Thymus (tissue), 2 donors: ENCODE measurements around the gene SLC26A5. TPM values are rescaled to one million over a fixed set of nuclear protein-coding genes. Genes with fewer than 3 reads are reported as not detected.

Experiments used
- polyA plus RNA-seq: library from polyadenylated mRNA; stranded (reverse); fragments of 200-250 nt; gene quantifications from one replicate; pipeline ENCODE4 v1.2.3, GENCODE V29; 2013
- total RNA-seq: library from RNA; stranded (reverse); fragments of 120-200 nt; gene quantifications from one replicate; pipeline ENCODE4 v1.2.4, GENCODE V29; 2013
- donor health status: healthy.

SLC26A5 gene
- total and polyA plus RNA-seq, 2 donors, result 0.05 to 0.07 TPM

Other genes with a start within 250 kb of the SLC26A5 start
- gene PMPCB, start 148.8 kb downstream of the SLC26A5 start, total RNA-seq, result 67.7 TPM
- gene PMPCB, start 148.8 kb downstream of the SLC26A5 start, polyA plus RNA-seq, result 70.7 TPM
- gene DNAJC2, start 101.4 kb downstream of the SLC26A5 start, total RNA-seq, result 26.5 TPM
- 35.8 TPM for gene DNAJC2, start 101.4 kb downstream of the SLC26A5 start, polyA plus RNA-seq
- gene PSMC2, start 98.6 kb downstream of the SLC26A5 start, total RNA-seq, result 187 TPM
- 117 TPM for gene PSMC2, start 98.6 kb downstream of the SLC26A5 start, polyA plus RNA-seq